GM21528 (cell line): ENCODE data around the gene TBC1D2B.
"Not testable (repeated sequence)": the region's sequence is repeated elsewhere in the genome, so short reads cannot be mapped to it uniquely, and the experiment has no call there.

Experiments
- ATAC-seq: cut with Tn5 transposase; IDR thresholded peaks from one replicate; pipeline ENCODE4 v1.9.1; 2021; ENCODE audit warnings: mild to moderate bottlenecking, moderate library complexity; ENCODE audit not compliant: unreplicated experiment, low FRiP score

The TBC1D2B gene

DNA sequence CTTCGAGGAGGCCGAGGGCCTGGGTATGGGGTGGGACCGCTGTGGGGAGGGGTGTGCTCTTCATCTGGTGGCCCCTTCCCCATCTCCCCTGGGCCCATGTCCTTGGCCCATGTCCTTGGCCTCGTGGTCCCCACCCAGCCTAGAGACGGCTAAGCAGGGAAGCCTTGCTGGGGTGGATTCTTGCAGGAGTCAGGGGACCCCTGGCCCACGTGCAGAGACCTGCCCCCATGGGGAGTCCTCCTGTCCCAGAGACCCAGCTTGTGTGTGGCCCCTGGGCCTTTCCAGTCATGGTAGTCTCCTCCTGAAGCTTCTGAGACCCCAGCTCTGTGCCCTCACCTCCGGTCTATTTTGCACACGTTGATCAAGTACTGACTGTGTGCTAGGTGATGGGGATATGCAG lies 97.4 kb downstream of the TBC1D2B start:
- ATAC-seq: no peak

DNA sequence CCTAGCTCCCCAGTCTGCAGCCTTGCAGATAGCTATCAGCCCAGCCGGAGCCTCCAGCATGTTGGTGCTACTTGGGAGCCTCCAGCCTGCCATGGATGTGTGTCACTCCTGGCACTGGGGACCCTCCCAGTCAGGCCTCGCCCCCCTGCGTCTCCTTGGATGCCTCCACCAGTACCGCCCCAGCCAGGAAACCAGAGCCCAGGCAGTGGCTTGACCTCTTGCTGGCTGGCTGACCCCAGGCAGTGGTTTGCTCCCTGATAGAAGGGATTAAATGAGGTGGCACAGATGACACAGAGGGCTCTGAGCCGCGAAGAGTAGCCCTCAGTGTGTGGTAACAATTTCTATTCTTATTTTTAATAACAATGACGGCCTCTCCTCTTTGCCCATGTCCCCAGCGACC lies 98.4 kb downstream of the TBC1D2B start:
- not testable (repeated sequence) for ATAC-seq

DNA sequence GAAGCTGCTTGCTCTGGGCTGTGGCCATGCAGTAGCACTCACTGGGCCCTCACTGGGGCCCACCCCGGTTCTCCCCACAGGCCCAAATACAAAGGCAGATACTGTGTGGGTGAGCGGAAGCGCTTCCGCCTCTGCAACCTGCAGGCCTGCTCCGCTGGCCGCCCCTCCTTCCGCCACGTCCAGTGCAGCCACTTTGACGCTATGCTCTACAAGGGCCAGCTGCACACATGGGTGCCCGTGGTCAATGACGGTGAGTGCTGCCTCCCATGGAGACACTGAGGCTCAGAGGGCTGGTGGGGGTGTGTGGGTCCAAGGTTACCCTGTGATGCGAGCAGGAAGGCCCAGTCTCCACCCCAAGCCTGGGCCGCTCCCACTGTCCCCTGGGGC lies 98.8 kb downstream of the TBC1D2B start:
- not testable (repeated sequence) for ATAC-seq

DNA sequence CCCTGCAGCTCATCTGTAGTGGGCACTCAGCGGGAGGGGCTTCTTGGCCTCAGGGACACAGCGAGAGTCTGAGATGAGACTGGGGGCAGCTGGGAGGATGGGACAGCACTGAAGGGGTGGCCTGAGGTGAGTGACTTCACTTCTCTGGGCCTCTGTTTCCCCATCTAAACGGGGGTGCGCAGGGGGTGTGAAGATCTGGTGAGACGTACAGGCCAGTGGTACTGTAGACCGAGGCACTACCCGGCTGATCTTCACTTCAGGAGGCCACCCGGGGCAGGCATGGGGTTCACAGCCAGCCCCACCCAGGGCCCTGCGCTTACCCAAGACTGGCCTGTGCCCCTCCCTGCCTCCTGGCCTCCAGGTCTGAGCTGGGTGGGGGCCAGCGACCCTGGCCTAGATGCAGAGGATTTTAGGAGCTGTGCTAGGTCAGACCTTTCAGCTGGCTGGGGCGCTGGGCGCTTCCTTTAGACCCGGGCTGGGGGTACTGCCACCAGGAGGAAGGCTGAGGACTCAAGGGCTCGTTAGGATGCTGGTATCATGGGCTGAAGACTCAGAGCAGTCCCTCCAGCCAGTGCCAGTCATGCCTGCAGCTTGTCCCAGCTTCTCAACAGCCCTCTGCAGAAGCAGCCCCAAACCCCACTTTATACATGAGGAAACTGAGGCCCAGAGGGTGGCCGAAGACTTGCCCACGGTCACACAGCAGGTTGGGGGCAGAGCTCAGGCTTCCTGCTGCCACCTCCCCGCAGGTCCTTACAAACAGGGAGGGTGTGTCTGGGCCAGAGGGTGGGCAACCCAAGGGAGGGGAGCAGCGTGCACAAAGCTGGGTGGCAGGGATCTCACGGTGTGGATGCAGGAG lies 99.4 kb downstream of the TBC1D2B start:
- ATAC-seq: not testable (repeated sequence)

DNA sequence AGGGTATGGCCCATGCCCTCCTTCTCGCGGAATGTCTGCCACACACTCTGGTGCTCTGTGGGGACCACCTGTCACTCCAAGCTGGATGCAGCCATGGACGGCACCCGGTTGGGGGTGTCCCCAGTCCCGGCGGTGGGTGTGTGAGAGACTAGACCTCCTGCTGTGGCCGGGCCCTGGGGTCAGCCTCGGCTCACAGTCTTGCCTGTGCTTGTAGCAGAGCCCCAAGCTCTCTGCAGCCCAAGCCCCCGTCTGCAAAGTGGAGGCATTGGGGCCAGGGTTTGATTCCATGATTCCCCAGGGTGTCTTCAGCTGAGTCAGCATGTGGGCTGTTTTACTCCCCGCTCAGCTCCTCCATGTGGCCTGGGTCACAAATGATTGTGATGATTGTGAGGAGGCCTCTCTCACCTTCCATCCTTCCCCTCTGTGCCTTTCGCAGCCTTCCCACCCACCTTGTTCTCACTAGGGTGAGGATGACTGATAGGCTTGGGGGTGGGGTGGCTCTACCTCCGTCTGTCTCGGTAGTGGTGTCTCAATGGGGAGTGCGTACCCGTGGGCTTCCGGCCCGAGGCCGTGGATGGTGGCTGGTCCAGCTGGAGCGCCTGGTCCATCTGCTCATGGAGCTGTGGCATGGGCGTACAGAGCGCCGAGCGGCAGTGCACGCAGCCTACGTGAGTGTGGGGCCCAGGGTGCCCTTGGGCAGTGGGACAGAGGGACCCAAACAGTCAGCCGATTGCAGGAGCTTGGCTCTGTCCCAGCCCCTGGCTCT lies 100.6 kb downstream of the TBC1D2B start:
- not testable (repeated sequence) for ATAC-seq

DNA sequence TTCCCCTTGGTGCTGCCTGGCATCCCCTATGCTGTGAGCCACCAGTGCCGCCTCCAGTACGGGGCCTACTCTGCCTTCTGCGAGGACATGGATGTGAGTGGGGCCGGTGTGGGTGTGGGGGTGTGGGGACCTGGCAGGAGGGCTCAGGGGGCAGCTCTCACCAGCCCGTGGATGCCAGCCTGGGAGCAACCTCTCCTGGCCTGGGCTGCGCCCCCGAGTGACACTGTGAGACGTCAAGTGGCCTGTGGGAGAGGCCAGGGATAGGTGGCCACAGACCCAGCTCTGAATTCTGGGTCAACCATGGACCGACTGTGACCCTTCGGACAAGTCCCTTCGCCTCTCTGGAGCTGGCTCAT lies 101.4 kb downstream of the TBC1D2B start:
- not testable (repeated sequence) for ATAC-seq

DNA sequence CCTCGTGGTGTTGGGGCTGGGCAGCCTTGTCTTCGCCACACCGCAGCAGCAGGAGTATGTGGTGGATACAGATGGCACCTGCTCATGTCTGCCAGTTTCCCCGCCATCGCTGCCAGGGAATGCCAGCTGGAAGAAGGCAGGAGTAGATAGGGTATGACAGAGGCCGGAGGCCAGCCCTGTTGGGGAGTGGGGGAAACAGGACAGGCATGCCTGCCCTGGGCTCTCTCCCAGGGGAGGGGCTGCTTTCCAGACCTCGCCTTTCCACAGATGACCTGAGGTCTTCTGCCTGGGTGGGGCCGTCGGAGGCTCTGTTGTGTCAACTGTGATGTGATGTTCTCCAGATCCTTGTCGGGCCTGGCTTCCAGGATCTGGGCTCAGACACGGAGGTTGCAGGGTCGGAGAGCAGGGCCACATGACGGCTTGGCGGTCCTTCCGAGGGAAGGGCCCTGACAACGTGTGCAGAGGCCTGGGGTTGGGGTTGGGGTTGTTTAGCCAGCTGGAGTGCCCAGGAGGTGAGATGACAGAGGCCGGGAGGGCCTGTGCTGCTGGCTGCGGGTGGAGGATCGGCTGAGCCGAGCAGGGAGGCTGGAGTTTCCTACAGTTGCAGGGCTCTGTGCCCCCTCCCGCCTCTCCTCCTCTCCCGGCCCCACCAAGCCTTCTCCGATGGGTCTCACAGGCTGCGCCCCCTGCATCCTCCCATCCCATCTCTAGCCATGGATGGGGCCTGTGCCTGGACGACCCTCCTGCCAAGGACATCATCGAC lies 102.0 kb downstream of the TBC1D2B start:
- no peak for ATAC-seq

DNA sequence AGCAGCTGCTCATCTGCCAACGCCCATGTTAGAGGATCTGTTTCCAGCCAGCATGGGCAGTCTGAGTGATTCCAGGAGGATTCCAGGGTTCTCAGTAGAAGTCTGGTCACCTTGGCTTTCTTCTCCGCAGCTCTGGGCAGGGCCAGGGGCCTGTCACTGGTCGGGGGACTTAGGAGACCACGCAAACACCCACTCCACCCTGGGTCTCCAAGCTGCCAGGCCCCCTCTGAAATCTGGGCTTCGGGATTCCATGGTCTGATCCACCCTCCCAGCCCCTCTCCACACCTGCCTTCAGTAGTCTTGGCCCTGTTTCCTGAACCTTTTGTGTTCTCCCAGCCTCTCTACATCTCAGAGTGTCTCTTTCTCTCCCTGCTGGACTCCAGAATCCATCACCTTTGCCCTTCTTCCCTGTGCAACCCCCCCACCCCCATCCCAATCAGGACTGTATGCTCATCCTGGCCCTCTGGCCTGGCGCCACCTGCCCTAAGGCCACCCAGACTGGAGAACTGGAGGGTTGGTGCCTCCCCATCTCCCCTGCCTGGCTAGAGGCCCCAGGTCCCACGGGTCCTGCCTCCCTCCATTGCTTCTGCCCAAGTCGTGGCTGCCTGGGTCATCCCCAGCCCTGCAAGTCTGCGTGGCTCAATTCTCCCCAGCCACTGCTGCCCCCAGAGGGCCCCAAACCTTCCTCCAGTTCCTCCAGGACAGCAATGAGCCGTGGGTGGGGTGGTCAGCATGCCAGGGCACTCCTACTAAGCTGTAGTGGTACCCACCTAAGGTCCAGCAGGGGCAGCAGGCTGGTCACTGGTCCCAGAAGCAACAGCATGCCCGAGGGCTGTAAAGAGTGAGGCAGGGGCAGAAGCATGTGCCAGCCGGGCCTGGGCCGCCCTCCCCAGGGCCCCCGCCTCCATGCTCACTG lies 102.8 kb downstream of the TBC1D2B start:
- no peak for ATAC-seq

DNA sequence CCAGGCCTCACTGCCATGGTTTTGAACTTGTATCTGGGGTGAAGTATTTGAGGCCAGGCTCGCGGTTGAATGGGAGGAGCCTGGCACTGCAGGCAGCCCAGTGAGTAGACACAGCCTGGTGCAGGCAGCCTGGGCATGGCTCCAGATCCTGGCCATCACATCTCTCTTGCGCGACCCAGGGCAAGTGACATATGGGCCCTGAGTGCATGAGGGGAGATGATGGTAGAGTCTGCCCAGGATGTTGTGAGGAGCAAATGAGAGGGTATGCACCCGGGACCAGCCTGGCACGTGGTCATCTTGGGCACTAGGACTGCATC lies 103.5 kb downstream of the TBC1D2B start:
- no peak for ATAC-seq

DNA sequence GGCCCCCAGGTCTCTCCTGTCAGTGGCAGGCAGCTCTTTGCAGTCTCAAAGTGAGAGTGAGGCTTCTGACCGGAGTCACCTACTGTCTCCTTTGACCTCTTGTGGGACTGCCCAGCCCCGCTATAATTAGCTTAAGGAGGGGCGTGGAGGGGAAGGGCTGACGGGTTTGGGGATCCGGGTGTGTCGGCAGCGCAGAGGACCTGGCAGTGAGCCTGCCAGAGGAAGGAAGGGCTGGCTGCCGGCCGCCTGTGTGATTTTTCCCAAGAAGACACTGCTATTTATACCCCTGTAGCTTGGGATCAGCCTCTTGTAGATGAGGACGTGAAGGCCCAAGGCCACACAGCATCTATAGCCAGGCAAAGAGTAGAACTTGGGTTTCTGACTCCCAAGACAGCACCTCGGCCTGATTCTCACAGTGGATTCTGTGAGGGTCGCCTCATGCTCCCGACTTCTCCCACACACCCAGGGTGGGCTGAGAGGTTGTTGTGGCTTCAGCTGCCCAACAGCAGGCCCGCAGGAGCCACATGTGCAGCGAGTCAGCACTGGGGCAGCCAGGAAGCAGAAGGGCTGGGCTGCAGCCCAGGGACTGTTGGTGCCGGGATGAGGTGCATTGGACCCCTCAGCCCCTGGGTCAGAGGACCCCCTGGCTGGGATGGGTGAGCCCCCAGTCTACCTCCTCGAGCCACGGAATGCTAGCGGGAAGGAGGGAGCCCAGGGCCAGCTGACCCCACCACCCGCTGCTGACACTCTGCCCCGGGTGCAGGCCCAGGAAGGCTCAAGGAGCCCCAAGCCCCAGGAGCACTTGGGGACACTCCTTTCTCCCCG lies 104.0 kb downstream of the TBC1D2B start:
- not testable (repeated sequence) for ATAC-seq

DNA sequence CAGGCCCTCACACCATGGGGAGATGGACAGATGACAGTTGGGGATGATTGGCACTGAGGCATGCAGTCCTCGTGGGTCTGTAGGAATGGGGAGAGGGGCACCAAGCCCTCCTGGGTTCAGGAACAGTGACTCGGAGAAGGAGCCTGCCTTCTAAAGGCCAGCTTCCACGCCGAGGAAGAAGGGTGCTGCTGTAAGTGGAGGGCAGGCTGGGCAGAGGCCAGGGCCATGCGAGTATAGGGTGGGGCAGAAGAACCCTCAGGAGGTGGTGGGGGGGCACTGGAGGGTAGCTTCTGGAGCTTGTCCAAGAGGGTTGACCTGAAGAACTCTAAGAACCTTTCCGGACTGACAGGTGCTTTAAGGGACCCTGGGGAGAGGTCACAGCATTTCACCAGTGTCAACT lies 104.8 kb downstream of the TBC1D2B start:
- not testable (repeated sequence) for ATAC-seq

DNA sequence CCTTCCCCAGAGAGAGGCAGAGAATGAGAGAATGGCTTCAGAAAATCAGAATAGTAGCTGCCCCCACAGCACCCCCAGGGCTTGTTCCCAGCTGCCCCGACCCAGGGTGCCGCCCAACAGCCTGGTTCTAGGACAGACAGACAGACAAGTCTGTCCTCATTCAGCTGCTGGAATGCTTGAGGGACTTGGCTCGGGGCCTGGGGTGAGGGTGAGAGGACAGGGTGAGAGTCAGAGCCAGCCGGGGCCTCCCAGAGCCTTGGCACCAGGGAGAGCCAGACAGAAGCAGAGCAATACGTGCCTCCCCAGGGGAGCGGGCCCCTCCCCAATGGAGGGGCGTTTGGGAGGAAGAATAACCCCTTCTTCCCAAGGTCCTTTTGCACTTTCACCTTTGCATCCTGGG lies 105.6 kb downstream of the TBC1D2B start:
- not testable (repeated sequence) for ATAC-seq

DNA sequence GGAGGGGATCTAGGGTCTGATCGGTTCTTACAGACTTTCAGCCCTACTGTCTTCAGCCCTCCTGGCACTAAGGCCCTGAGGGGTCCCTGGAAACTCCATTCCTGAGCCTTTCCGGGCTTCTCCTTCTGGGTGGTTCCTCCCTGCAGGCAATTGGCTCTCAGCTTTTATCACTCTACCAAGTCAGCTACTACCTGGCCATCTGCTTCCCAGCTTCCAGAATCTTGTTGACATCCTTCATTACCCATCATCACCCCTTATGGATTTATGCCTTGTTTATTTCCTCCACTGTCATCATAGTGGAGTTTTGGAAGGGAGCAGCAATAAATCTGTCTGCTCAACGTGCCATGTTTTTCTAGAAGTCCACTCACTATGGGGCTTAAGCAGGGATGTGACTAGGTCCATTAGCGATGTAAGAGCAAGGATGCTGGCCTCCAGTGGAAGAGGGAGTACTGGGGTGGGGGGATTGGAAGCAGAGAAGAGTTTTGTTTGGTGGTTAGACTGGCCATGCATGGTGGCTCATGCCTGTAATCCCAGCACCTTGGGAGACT lies 106.6 kb downstream of the TBC1D2B start:
- ATAC-seq: not testable (repeated sequence)

DNA sequence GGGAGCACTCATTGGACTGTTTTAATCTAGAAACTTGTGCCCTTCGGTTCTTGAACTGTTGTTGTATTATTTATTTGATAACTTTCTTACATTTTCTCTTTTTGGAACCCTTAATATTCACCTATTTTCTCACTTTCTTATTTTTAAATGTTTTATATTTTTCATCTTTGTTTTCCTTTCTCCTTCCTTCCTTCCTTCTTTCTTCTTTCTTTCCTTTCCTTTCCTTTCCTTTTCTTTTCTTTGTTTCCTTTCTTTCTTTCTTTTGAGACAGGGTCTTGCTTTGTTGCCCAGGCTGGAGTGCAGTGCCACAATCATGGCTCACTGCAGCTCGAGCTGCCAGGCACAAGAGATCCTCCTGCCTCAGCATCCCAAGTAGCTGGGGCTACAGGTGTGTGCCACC lies 108.5 kb downstream of the TBC1D2B start:
- no peak for ATAC-seq

DNA sequence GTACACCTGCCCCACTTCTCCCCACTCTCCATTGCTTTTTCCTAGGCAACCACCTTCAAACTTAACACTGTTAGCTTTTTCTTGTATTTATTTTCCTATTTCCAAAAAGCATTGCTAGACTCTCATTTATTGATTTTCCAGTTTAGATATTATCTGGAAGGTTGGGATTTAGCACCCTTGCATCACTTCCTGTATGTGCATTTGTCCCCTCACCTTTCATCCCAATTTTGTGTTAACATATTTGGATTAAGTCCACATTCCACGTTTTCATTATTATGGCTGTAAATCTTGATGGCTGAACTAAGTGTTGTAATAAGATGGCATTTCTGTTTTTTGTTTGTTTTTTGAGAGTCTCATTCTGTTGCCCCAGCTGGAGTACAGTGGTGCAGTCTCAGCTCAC lies 109.7 kb downstream of the TBC1D2B start:
- ATAC-seq: no peak

DNA sequence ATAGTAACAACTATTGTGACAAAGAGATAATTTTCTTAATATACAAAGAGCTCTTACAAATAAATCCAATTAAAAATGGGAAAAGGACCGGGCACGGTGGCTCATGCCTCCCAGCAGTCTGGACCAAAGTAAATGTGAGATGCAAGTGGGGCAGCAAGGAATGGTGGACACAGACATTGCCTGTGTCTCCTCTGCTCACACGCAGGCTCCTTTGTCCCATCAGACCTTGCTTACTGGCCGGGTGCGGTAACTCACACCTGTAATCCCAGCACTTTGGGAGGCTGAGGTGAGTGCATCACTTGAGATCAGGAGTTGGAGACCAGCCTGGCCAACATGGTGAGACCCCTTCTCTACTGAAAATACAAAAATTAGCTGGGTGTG lies 110.3 kb downstream of the TBC1D2B start:
- not testable (repeated sequence) for ATAC-seq

DNA sequence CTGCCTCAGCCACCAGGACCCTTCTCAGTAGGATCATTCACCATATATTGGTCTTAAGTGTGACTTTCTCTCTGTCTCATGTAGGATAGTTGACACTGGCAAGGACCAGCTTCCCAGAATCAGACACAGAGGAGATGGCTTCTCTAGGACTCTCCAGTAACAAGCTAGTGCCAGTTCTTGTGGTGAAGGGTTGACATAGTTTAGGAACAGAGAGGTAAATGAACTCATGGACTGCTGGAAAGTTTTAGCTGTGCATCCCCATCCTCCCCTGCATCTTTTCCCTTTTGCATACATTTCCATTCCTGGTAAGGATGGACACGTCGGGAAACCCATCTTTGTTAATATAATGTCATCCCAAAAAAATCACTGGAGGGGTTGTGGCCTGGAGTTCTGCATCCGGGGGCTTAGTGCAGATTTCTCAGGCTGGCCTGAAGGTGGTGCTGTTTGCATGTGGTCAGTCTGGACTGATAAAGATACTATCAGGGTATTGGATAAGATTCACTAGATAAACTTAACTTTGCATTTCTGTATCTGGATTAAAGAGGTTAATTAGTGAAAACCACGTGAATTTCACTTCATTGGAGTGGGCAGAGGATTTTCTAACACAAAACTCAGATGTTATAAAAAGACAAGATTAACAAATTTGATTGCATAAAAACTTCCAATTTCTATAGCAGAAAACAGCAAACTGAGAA lies 110.8 kb downstream of the TBC1D2B start:
- no peak for ATAC-seq

DNA sequence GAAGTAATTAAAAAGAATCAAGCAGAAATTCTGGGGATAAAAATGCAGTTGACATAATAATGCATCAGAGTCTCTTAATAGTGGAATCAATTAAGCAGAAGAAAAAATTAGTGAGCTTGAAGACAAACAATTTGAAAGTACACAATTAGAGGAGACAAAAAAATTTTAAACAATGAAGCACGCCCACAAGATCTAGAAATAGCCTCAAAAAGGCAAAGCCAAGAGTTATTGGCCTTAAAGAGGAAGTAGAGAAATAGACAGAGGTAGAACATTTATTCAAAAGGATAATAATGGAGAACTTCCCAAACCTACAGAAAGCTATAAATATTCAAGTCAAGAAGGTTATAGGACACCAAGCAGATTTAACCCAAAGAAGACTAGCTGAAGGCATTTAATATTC lies 113.3 kb downstream of the TBC1D2B start:
- ATAC-seq: no peak
